Body of pancreas (tissue), 4 donors: ENCODE data around the gene DGLUCY.
"Not testable (repeated sequence)": the region's sequence is repeated elsewhere in the genome, so short reads cannot be mapped to it uniquely, and the experiment has no call there.

Source experiments
- CTCF ChIP-seq, 7 experiments: fragments of 450-650 bp in 4 of 7; fragments of 200-600 bp in 3 of 7; sonication (generic) in 3 of 7; IDR thresholded peaks; one replicate each; pipeline ENCODE4 v1.5.1; 2016 to 2019; ENCODE audit warnings: antibody characterized with exemption in 7 of 7
- POLR2A ChIP-seq, 3 donors: fragments of 450-650 bp; IDR thresholded peaks; one replicate each; pipeline ENCODE4 v1.6.1; 2016; ENCODE audit warnings: antibody characterized with exemption in 3 of 3, mild to moderate bottlenecking in 2 of 3

- not testable (repeated sequence) for TF ChIP-seq CTCF, POLR2A (IDR thresholded peaks at IDR 0.05)
Observed at GRCh38 chr14:91156142-91156666, 42.3 kb downstream of the DGLUCY start.
